NB4 (cell line): ENCODE data around the gene CRYBA4.

Source experiments
- DNase-seq: peaks from one replicate; pipeline ENCODE4 v3.0.0; 2010; ENCODE audit warnings: low read depth
- H3K4me3 ChIP-seq: one replicate; pipeline ENCODE4 v1.5.1; 2011; ENCODE audit warnings: mild to moderate bottlenecking, low read depth, low read length, moderate library complexity
- MYC ChIP-seq: IDR thresholded peaks from 2 replicates; pipeline ENCODE4 v1.6.1; 2011; ENCODE audit warnings: low read depth, low read length
- POLR2A ChIP-seq: IDR thresholded peaks from 2 replicates; pipeline ENCODE4 v1.6.1; 2011; ENCODE audit warnings: mild to moderate bottlenecking; ENCODE audit not compliant: insufficient read length; ENCODE audit errors: extremely low read depth
- TF ChIP-seq, protein P1 (sequence below): IDR thresholded peaks from 2 replicates; pipeline ENCODE4 v1.6.1; 2011; ENCODE audit warnings: low read depth, low read length
- TF ChIP-seq, protein P2 (sequence below): IDR thresholded peaks from one replicate; pipeline ENCODE4 v1.5.1; 2012; ENCODE audit warnings: low read depth, low read length

CRYBA4 gene

DNA sequence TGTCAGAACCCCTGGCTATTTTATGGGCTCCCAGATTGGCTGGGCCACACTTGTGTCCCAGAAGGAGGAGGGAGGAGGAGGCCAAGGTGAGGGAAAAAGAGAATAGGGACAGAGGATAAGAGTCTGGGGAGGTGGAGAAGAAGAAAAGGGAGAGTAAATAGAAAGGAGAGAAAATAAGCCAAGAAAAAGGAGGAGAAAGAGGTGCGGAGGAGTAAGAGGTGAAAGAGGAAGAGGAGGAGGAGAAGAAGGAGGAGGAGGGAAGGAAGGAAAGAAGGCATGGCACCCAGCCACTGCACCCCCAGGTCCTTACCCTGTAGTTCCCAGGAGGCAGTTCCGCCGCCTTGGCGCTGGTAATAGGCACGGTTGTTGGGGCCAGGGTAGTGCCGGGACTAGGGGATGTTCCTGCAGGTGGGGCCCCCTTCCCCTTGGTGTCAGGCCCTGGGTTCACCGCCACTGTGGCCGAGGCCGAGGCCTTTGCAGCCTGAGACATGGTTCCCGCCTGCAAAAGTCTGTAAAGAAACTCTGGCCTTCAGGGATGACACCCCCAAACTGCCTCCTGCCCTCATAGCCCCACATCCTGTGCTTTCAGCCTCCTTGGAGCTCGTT lies 5.8 kb upstream of the CRYBA4 start:
- H3K4me3 ChIP-seq: no peak overlapping the region
- no peak for TF ChIP-seq MYC
- TF ChIP-seq, protein P1, sequence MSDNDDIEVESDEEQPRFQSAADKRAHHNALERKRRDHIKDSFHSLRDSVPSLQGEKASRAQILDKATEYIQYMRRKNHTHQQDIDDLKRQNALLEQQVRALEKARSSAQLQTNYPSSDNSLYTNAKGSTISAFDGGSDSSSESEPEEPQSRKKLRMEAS: no peak
- TF ChIP-seq, protein P2, sequence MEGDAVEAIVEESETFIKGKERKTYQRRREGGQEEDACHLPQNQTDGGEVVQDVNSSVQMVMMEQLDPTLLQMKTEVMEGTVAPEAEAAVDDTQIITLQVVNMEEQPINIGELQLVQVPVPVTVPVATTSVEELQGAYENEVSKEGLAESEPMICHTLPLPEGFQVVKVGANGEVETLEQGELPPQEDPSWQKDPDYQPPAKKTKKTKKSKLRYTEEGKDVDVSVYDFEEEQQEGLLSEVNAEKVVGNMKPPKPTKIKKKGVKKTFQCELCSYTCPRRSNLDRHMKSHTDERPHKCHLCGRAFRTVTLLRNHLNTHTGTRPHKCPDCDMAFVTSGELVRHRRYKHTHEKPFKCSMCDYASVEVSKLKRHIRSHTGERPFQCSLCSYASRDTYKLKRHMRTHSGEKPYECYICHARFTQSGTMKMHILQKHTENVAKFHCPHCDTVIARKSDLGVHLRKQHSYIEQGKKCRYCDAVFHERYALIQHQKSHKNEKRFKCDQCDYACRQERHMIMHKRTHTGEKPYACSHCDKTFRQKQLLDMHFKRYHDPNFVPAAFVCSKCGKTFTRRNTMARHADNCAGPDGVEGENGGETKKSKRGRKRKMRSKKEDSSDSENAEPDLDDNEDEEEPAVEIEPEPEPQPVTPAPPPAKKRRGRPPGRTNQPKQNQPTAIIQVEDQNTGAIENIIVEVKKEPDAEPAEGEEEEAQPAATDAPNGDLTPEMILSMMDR: no peak
- TF ChIP-seq POLR2A: no peak
- DNase-seq: no peak

DNA sequence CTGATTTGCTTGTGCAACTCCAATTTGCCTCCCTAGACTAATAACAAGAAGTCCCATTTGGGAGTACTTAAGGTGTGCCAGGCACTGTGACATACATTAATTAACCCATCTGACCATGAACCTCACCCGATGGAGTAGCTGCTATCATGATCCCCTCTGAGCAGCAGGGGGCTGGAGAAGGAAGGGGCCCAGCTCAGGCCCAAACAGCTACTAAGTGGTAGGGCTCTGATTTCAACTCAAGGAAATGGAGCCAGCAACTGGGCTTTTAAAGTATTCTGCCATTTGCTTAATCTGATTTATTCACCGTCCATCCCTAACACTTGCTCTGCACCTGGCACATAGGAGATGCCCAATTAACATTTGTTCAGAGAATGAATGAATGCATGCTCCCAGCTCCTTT lies 5.1 kb upstream of the CRYBA4 start:
- no peak for DNase-seq
- TF ChIP-seq, protein P2: no peak
- TF ChIP-seq, protein P1: no peak
- TF ChIP-seq MYC (no peak), POLR2A (no peak)
- no peak overlapping the region for H3K4me3 ChIP-seq

DNA sequence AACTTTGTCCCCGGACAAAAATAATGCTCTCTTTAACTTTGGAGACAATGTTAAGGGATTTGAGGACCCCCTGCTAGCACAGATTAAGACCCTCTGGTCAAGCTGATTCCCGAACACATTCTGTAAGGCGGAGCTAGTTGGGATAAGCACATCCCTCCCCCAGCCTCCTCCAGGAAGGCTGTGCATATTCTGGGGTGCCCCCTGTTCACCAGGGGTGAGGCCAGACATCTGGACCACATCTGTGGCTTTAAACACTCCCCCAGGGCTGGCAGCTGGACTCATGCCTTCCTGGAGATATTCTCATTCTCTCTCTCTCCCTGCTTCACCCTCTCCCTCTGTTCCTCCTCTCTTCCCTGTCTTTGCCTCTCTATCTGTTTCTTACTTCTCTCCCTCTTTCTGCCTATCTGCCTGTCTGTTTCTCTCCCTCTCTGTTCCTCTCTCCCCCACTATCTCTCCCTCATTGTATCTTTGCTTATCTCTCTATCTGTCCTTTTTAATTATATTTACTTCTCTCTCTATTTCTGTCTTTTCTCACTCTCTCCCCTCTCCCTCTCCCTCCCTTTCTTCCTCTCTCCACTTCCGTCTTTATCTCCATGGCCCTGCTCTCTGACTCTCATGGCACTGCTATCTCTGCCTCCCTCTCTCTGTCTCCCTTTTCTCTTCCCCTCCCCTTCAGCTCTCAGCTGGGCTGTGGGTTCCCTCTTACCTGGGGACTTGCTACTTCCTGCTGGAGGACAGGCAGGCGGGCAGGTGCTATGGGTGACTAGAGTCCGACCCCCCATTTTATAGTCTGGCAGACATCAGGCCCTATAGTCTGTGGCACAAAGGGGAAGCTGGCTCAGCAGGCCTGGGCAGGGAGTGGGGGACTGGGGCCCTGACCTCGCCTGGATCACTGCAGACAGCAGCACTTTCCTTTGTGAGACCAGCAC lies 4.2 kb upstream of the CRYBA4 start, which contains the start of gene CRYBB1:
Gene CRYBB1, minus strand, starts transcription at position 757 of the 929 bp plus-strand sequence. CDS start 1,708 bp downstream, outside the sequence.
- TF ChIP-seq MYC: no peak
- TF ChIP-seq, protein P2: no peak
- TF ChIP-seq, protein P1: no peak
- TF ChIP-seq POLR2A: no peak
- peak; percentile 23 for DNase-seq
- no peak within 1 kb of the TSS for H3K4me3 ChIP-seq

DNA sequence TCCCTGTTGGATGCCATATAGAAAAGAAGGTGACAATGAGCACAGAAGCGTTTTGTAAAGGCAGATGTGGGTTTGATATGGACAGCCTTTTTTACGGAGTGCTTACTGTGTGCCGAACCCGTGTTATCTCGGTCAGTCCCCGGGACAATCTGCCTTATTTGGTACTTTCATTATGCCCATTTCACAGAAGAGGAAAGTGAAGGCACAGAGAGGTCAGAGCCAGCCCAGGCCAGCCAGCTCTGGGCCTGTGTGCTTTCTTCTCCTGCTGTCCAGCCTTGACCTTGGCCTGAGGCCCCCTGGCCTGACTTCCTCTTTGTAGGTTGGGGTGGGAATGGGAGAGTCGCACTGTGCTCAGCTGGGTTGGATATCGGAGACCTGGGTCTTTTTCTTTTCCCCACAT lies 3.3 kb upstream of the CRYBA4 start:
- no peak for DNase-seq
- TF ChIP-seq, protein P1: no peak
- no peak for TF ChIP-seq MYC
- TF ChIP-seq, protein P2: no peak
- TF ChIP-seq POLR2A: no peak

DNA sequence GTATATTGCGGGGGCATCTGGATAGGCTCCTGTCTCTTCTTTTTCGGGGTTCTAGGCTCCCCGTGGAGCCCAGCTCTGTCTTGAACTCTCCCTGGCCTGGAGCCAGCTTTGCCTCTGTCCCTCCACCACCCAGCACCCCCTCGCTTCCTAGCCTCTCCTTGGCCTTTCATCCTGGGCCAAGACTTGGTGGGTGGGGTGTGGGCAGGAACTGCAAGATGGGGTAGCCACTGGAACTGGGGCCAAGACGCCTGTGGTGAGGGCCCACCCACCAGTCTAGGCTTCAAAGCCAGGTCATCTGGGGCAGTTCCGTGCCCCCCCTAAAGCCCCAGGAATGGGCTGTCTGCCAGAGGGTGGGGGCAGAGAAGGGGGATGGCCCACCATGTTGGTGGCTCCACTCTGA lies 2.3 kb upstream of the CRYBA4 start:
- no peak for DNase-seq
- H3K4me3 ChIP-seq: no peak overlapping the region
- TF ChIP-seq, protein P1: no peak

More for the DNA sequence above, 3.3 kb upstream of the CRYBA4 start:
- H3K4me3 ChIP-seq: no peak overlapping the region

DNA sequence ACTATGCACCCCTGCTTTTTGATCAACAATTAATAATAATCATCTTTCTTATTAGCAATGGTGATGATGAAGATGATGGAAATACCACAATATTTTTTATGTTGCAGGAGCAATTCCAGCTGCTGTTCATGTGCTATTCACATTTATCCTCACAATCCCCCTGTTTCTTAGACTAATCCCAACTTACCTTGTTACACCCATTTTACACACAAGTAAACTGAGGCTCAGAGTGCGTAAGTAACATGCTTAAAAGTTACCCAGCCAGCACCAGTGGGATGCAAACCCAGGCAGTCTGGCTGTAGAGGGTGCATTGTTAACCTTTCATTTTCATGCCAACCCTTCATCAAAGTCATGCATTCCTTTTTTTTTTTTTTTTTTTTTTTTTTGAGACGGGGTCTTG lies 1.6 kb upstream of the CRYBA4 start:
- TF ChIP-seq, protein P1: no peak
- TF ChIP-seq MYC (no peak), POLR2A (no peak)
- TF ChIP-seq, protein P2: no peak
- H3K4me3 ChIP-seq: no peak overlapping the region
- no peak for DNase-seq
